Spleen (tissue), 7 donors: ENCODE measurements around the gene CRAT.

Source experiments
- POLR2AphosphoS5 ChIP-seq, 3 donors: sonication (generic); formaldehyde crosslinking; IDR thresholded peaks; one replicate each; pipeline ENCODE4 v1.5.1; 2017; ENCODE audit warnings: antibody characterized with exemption in 3 of 3
- TF ChIP-seq, protein P1 (sequence below), 11 experiments: fragments of 200-600 bp in 7 of 11; fragments of 450-650 bp in 4 of 11; sonication (generic) in 4 of 11; IDR thresholded peaks in 8 of 11; conservative IDR thresholded peaks in 3 of 11; 1 replicate in 7 of 11; 2 replicates in 4 of 11; pipeline versions ENCODE4 v1.4.0 to v1.8.0; 2016 to 2021; ENCODE audit warnings: antibody characterized with exemption in 11 of 11, inconsistent platforms in 4 of 11, mild to moderate bottlenecking in 1 of 11
- donor health status: DM: no; HTN: no; CAD: no; lungs with moderate emphysema.
- donor health status: DM: no; HTN: no; CAD: no.
- donor health status: DM: no; HTN: no; CAD: no.

DNA sequence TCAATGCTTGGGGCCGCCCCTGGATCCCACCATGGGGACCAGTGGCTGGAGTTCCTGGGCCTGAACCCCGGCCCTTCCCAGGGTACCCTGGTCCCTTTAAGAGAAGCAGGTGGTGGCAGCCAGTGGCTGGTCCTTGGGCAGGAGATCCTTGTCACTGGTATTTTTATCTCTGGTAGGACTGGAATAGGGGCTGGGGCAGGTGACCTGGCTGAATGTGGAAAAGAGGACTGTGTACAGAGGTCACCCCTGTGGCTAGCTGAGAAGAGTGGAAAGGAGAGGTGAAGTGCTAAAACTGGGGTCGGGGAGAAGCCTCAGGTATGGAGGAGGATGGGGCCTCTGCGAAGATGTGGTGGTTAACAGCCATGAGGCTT is 7.0 kb downstream of the CRAT start:
- TF ChIP-seq, protein P1, sequence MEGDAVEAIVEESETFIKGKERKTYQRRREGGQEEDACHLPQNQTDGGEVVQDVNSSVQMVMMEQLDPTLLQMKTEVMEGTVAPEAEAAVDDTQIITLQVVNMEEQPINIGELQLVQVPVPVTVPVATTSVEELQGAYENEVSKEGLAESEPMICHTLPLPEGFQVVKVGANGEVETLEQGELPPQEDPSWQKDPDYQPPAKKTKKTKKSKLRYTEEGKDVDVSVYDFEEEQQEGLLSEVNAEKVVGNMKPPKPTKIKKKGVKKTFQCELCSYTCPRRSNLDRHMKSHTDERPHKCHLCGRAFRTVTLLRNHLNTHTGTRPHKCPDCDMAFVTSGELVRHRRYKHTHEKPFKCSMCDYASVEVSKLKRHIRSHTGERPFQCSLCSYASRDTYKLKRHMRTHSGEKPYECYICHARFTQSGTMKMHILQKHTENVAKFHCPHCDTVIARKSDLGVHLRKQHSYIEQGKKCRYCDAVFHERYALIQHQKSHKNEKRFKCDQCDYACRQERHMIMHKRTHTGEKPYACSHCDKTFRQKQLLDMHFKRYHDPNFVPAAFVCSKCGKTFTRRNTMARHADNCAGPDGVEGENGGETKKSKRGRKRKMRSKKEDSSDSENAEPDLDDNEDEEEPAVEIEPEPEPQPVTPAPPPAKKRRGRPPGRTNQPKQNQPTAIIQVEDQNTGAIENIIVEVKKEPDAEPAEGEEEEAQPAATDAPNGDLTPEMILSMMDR (IDR thresholded peaks at IDR 0.05 in 8 of 11, conservative IDR thresholded peaks at IDR 0.05 in 3 of 11) = no peak
- no peak for TF ChIP-seq POLR2AphosphoS5 (IDR thresholded peaks at IDR 0.05)
